Lower leg skin (tissue), 3 donors: ENCODE data around the gene PCA3.

ENCODE experiments used
- CTCF ChIP-seq, 3 donors: fragments of 450-650 bp; IDR thresholded peaks; one replicate each; pipeline ENCODE4 v1.5.1; 2016; ENCODE audit warnings: antibody characterized with exemption in 3 of 3, mild to moderate bottlenecking in 3 of 3, moderate library complexity in 2 of 3
- POLR2A ChIP-seq, 2 donors: fragments of 450-650 bp; IDR thresholded peaks; one replicate each; pipeline ENCODE4 v1.6.1; 2016 to 2017; ENCODE audit warnings: antibody characterized with exemption in 2 of 2, mild to moderate bottlenecking in 1 of 2, moderate library complexity in 1 of 2

DNA sequence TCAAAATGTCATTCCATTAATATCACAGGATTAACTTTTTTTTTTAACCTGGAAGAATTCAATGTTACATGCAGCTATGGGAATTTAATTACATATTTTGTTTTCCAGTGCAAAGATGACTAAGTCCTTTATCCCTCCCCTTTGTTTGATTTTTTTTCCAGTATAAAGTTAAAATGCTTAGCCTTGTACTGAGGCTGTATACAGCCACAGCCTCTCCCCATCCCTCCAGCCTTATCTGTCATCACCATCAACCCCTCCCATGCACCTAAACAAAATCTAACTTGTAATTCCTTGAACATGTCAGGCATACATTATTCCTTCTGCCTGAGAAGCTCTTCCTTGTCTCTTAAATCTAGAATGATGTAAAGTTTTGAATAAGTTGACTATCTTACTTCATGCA lies 20.6 kb downstream of the PCA3 start:
- TF ChIP-seq CTCF (IDR thresholded peaks at IDR 0.05) (no peak), POLR2A (IDR thresholded peaks at IDR 0.05) (no peak)
